Activated T-cell treated with anti-CD3 and anti-CD28 coated beads for 1 hour (primary cell): ENCODE data around the gene BABAM2.
"Not testable (repeated sequence)": the region's sequence is repeated elsewhere in the genome, so short reads cannot be mapped to it uniquely, and the experiment has no call there.

Source experiments
- DNase-seq: peaks from one replicate; pipeline ENCODE4 v3.0.0-alpha.2; 2020; ENCODE audit warnings: low read depth

Gene BABAM2

DNA sequence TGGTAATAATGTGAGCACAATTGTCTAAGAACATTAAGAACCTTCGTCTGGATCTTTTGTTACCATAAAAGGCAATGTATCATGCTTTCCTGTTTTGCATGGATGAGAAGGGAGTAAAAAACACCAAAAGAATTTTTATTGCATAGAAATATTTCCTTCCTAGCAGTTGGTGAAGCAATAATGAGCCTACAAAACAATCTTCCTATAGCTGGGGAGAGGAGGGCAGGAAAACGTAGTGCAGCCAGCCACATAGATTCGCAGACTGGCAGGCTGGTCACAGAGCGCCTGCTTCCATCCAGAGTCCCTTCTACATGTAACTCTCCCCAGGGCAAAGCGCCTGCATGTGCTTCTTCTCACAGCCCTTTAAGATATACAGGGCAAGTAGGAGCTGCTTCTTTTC lies 190.4 kb downstream of the BABAM2 start:
- no peak for DNase-seq

DNA sequence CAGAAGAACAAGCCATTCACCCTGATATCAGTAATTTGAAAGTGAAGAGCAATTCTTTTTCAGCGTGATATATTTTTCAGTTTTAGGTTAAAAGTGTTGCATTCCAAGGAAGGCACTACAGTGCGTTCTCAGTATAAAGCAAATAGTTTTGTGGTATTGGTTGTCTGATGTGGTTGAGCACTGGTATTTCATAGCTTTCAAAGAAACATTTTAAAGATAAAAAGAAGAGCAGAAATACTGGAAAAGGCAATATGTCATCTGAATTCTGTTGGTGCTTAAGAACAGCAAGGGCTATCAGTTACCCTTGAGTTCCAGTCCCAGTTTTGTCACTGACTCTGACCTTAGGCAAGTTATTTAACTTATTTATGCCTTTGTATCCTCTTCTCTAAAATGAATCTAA lies 191.6 kb downstream of the BABAM2 start:
- no peak for DNase-seq

- DNase-seq: no peak
Measured at GRCh38 chr2:28083476-28083875, 192.9 kb downstream of the BABAM2 start.

DNA sequence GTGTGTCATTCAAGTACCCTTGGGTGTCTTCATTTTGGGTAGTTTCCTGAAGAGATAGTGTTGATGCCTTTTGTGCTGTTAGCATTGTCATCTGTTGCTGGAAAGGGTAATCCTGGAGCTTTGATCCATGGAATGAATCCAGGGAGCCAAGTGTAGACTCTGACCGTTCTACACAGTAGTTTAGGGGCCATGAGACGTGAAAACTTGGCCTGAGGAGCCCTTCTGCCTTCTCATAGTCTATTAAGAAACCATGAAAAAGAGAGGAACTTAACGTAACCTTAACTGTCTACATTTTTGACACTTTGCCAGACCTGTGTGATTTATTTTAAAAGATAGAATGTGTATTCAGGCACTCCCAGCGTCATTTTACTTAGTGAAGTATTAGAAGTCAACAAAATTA lies 194.0 kb downstream of the BABAM2 start:
- no peak for DNase-seq

DNA sequence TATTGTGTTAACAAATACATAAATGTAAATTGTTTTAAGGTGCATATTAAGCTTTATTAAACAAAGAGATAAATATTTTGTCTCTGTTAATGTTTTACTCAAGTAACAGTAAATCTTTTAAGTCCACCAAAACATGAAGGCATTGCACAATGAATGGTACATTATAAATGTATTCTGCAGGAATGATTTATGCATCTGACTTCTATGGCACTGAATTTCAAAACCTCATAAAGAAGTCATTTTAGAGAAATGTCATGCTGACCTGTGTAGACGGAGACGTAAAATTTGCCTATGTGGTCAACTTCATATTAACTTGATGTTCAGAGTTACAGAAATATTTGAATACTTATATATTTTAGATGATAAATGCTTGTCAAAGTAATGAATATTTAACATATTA lies 194.7 kb downstream of the BABAM2 start:
- no peak for DNase-seq

- no peak for DNase-seq
Measured at GRCh38 chr2:28086611-28087010, 196.1 kb downstream of the BABAM2 start.

DNA sequence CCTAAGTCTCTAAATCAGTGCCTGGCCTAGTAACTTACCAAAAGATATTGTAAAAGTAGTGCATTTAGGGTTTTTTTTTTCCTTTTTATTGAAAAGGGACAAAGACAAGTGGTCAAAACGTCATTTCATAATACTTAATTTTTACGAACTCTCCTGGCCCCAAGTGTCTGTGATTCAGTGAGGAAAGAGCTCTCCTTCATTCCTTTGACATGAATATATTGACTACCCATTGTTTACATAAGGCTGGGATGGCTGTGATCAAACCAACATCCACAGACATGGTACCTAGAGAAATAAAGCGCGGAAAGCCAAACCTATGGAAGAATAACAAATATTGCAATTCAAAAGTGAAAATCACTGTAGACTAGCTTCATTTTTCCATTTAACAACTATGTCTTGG lies 198.4 kb downstream of the BABAM2 start:
- DNase-seq: no peak

- DNase-seq: no peak
Measured at GRCh38 chr2:28089486-28089885, 199.0 kb downstream of the BABAM2 start.

DNA sequence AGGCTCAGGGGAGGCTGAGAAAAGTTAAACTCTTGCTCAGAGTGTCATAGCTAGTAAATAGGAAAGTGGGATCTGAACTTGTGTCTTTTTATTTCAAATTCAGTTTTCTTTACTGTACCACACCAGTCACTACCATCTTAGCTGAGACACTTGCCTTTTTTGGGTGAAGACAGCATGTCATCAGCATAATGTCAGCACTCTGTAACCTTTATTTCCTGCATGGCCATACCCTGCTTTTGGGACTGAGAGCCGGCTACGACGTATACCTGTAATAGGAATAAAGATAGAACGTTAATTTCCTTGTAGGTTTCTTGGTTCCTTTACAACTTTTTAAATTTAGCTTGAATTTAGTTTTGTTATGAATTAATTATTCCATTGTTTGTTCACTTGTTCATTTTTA lies 202.8 kb downstream of the BABAM2 start:
- no peak for DNase-seq

GRCh38 chr2:28093768-28094167 lies 203.2 kb downstream of the BABAM2 start:
- no peak for DNase-seq

DNA sequence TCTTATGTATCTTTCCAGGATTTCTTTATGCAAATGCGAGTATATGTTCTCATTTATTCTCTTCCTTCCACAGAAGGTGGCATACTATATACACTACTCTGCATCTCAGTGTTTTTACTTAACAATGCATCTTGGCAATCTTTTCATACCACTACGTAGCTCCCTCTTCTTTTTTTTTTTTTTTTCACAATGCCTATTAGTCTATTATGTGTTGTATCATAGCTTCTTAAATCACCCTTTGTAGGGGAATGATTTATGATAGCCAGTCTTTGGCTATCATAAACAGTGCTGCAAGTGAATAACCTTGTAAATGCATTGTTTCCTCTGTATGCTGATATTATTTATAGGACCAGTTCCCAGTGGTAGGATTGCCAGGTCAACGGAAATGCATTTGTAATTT lies 204.2 kb downstream of the BABAM2 start:
- no peak for DNase-seq

GRCh38 chr2:28095622-28096021 lies 205.1 kb downstream of the BABAM2 start:
- DNase-seq: no peak

DNA sequence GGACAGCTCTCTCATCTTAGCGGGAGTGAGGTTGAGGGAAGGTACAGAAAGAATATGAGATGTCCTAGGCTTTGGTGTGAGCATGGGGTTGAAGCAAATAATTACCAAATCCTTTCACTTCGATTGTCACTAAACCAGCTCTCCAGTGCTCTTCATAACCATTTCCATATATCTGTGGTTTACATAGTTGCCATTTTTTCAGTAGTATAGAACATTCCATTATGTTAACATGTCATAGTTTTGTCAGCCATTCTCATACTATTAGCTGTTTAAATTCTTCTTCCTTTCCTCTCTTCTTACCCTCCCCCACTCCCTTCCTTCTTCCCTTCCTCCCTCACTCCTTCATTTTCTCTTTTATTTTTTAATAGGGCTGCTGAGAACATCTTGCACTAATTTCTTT lies 205.9 kb downstream of the BABAM2 start:
- DNase-seq: no peak

DNA sequence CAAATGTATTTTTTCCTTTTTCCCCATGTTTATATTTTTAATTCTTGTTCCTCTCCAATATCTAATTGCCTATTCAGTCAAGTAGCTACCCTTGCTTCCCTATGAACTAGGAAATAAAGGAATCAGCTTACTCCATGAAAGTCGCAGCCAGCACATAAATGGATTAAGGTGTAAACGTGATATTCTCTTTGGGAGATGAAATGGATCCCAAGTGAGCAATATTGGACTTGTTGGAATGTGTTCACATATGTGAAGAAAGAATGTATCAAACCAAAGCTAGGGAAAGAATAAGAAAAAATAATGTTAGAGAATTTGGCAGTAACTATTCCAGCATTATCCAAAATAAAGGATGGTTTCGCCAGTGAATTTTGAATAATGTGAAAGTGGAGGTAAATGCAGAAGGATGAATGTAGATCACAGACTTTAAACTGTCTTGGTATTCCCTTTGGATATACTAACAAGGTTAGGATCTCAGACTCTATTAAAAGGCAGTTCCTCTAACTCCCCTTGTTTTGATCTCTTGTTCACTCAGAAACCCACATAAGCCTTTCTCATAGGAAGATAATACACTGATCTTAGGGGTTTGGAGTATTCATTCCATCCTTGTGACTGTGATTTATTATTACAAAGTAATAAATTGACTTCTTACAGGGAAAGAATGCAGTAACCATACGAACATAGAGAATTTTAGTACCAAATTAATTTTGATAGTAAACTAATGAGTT lies 208.1 kb downstream of the BABAM2 start:
- no peak for DNase-seq

GRCh38 chr2:28101123-28101522 lies 210.6 kb downstream of the BABAM2 start:
- DNase-seq: no peak

- no peak for DNase-seq
Measured at GRCh38 chr2:28101892-28102291, 211.4 kb downstream of the BABAM2 start.

DNA sequence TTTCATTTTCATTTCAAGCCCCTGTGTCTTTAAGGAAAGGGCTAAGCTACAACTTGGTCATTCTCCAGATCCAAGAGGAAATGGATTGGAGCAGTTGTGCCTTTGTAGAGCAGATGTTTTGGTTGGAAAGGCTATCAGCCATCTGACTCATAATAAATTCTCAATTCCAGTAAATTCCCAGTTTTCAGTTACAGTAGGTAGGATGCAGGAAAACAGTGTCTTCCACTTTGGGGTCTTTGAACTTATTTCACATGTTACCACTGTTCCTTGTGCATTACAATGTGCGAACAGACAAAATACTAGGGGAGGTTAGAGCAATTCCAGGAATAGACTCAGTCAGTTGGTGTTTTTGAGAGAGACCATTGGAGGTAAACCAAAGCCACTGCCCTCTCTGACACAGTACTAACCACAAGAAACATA lies 211.9 kb downstream of the BABAM2 start:
- DNase-seq: no peak

GRCh38 chr2:28103611-28104010 lies 213.1 kb downstream of the BABAM2 start:
- DNase-seq: no peak

- DNase-seq: no peak
Measured at GRCh38 chr2:28108143-28108542, 217.6 kb downstream of the BABAM2 start.

- DNase-seq: not testable (repeated sequence)
Measured at GRCh38 chr2:28113771-28114170, 223.2 kb downstream of the BABAM2 start.

GRCh38 chr2:28117104-28117596 lies 226.6 kb downstream of the BABAM2 start:
- DNase-seq: no peak

DNA sequence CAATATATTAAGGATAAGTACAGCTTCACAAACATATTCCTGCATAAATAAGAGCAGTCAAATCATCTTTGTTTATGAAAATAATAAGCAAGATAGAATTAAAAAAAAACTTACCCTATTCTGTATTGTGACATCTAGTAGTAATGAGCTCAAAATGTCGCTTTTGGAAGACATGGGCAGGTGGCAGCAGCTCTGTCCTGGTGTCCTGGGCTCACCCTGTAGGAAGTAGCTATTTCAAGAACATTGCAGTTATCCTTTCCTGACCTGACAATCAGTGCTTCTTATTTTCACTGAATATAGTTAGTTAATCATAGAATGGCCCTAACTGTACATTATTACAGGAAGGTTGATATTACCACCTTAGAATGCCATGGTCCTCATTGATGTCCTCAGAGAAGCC lies 229.1 kb downstream of the BABAM2 start:
- no peak for DNase-seq

DNA sequence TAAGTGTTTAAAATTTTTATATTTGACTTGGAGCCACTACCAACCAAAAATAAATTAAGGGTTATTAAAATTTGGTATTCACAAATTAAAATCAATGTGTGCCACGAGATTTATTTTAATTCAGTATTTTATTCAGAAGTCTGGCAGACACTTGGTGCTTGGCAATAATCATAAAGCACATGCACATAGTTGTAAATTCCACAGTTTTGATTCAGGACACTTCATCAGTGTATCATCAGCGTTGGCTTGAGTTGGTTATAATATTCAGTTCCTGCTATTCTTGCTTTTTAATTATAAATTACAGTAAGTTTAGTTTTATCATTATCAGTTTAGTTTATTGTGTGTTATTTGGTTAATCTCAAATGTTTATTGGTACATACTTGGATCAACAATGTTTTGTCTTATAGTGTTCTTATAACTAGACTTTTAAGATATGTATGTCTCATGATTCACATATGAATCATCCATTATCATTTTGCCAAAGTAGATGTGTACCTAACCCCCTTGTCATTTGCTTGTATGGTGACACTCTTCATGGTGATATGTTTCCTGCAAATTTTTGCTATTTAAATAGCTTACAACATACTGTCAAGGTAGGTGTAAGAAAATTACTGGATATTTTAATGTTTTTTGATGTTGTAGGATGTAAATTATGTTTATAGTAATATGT lies 237.9 kb downstream of the BABAM2 start:
- no peak for DNase-seq
